Kidney (tissue), 14 donors: ENCODE measurements around the gene KDM6A. TPM values are rescaled to one million over a fixed set of nuclear protein-coding genes. Genes with fewer than 3 reads are reported as not detected.
A peak's percentile ranks its signal among the peaks of the same experiment; 100 is the strongest.

ENCODE experiments used
- DNase-seq, 5 donors: peaks; one replicate each; pipeline ENCODE4 v3.0.0-alpha.2; 2013 to 2020
- FAIRE-seq: peaks from 2 replicates; lab custom pipeline; 2012; peaks lifted over from hg19 to GRCh38; lab: Jason Lieb, UNC
- H3K27ac ChIP-seq, 2 donors: one replicate each; pipeline ENCODE4 v1.7.0; 2013; ENCODE audit warnings: low read depth in 2 of 2, low read length in 2 of 2, inconsistent platforms in 1 of 2
- H3K27me3 ChIP-seq: one replicate; pipeline ENCODE4 v1.7.1; 2013; ENCODE audit warnings: low read length, inconsistent platforms; ENCODE audit not compliant: control insufficient read depth, insufficient read depth
- H3K36me3 ChIP-seq, 3 donors: one replicate each; pipeline versions ENCODE4 v1.7.0 to v1.7.1; 2013; ENCODE audit warnings: low read length in 3 of 3, control low read depth in 1 of 3, inconsistent platforms in 1 of 3; ENCODE audit not compliant: insufficient read depth in 3 of 3, control insufficient read depth in 2 of 3
- H3K4me1 ChIP-seq, 3 donors: one replicate each; pipeline versions ENCODE4 v1.7.0 to v1.7.1; 2013; ENCODE audit warnings: low read length in 3 of 3, inconsistent platforms in 1 of 3, low read depth in 1 of 3; ENCODE audit not compliant: control insufficient read depth in 2 of 3, insufficient read depth in 2 of 3
- H3K4me3 ChIP-seq, 3 donors: one replicate each; pipeline versions ENCODE4 v1.7.0 to v1.8.1; 2013; ENCODE audit warnings: low read length in 3 of 3, control low read depth in 1 of 3, inconsistent platforms in 1 of 3
- H3K9ac ChIP-seq, 3 donors: one replicate each; pipeline versions ENCODE4 v1.7.0 to v1.7.1; 2013; ENCODE audit warnings: low read length in 3 of 3, control low read depth in 1 of 3, inconsistent platforms in 1 of 3
- H3K9me3 ChIP-seq, 3 donors: one replicate each; pipeline versions ENCODE4 v1.7.0 to v1.7.1; 2013; ENCODE audit warnings: low read length in 3 of 3, control low read depth in 1 of 3, inconsistent platforms in 1 of 3; ENCODE audit not compliant: control insufficient read depth in 2 of 3, insufficient read depth in 1 of 3
- CTCF ChIP-seq: IDR thresholded peaks from 3 replicates; pipeline ENCODE4 v1.5.1; 2012; ENCODE audit warnings: mild to moderate bottlenecking, moderate library complexity, borderline replicate concordance; ENCODE audit not compliant: insufficient read depth; ENCODE audit errors: extremely low read depth
- intact Hi-C: fragments of 100-400 bp; cut with DNase I; formaldehyde crosslinking; loops from one replicate; pipeline ENCODE4 v1.11.1; 2022
- polyA plus RNA-seq: library from polyadenylated mRNA; stranded (reverse); fragments of 350-450 nt; fragmentation: Illumina TruSeq; extraction: RNeasy Lipid Tissue Mini Kit (QIAGEN cat#74804); gene quantifications from one replicate; pipeline ENCODE4 v1.2.3, GENCODE V29; 2014; ENCODE audit warnings: low read depth, low replicate concordance; ENCODE audit not compliant: insufficient read depth
- total RNA-seq: library from RNA; stranded (reverse); fragmentation: NEBNext Ultra II Directional; extraction: Animal tissue kit (Norgen Biotek cat#: 25700); gene quantifications from one replicate; pipeline ENCODE4 v1.2.1, GENCODE V29; 2021
- donor health status: control.
- donor health status: control.
- donor health status: control.
- donor health status: control.
- donor health status: control.
- donor health status: DM: yes; HTN: yes; CAD: no.
- donor health status: Normal renal cell carcinoma (clear cell type).

Gene KDM6A
- total and polyA plus RNA-seq, 2 donors from 2014 or later: 7.7 to 40.8 TPM

GRCh38 chrX:44954562-44954961, 81.6 kb downstream of the KDM6A start:
- peaks cover 0 to 6% (median 0%) of the 10 kb centered on the region in 3 donors for H3K4me1 ChIP-seq
- H3K9me3 ChIP-seq: no peaks in the 10 kb centered on the region
- no peak for TF ChIP-seq CTCF
- no peak overlapping the region for H3K9ac ChIP-seq
- DNase-seq: peak in 1 of 5 donors; percentile 39
- intact Hi-C loops: no loop called here
- H3K36me3 ChIP-seq: no peaks in the 10 kb centered on the region
- no peaks in the 10 kb centered on the region for H3K27me3 ChIP-seq
- no peak overlapping the region for H3K4me3 ChIP-seq
- no peak for FAIRE-seq
- no peak overlapping the region for H3K27ac ChIP-seq

GRCh38 chrX:44957848-44958247, 84.9 kb downstream of the KDM6A start:
- H3K4me3 ChIP-seq: no peak overlapping the region
- TF ChIP-seq CTCF: no peak
- no peaks in the 10 kb centered on the region for H3K27me3 ChIP-seq
- FAIRE-seq (no peak), DNase-seq (no peak)
- no peak overlapping the region for H3K27ac ChIP-seq
- no peaks in the 10 kb centered on the region for H3K9me3 ChIP-seq
- intact Hi-C loops: no loop called here
- H3K9ac ChIP-seq: no peak overlapping the region
- peaks cover 0 to 6% (median 0%) of the 10 kb centered on the region in 3 donors for H3K4me1 ChIP-seq
- H3K36me3 ChIP-seq: no peaks in the 10 kb centered on the region

GRCh38 chrX:44958480-44958879, 85.5 kb downstream of the KDM6A start:
- no peak for FAIRE-seq
- no peak for DNase-seq
- Histone ChIP-seq H3K9me3 (no peaks in the 10 kb centered on the region), H3K27ac (no peak overlapping the region), H3K36me3 (no peaks in the 10 kb centered on the region), H3K4me1 (peaks cover 0 to 6% (median 0%) of the 10 kb centered on the region in 3 donors), H3K27me3 (no peaks in the 10 kb centered on the region), H3K9ac (no peak overlapping the region), H3K4me3 (no peak overlapping the region)
- intact Hi-C loops: no loop called here
- no peak for TF ChIP-seq CTCF
